HG03442 (cell line): Measurements from ENCODE around the gene DNASE1L2.

ENCODE experiments used
- ATAC-seq: cut with Tn5 transposase; IDR thresholded peaks from one replicate; pipeline ENCODE4 v1.9.1; 2021; ENCODE audit warnings: mild to moderate bottlenecking, moderate library complexity; ENCODE audit not compliant: unreplicated experiment

Gene DNASE1L2

GRCh38 chr16:2223221-2223941 lies 12.9 kb upstream of the DNASE1L2 start, which contains the start of gene E4F1:
E4F1 (plus strand) TSS chr16:2223591; CDS start chr16:2223614, 23 bp downstream.
- ATAC-seq: peak; percentile 92

GRCh38 chr16:2223942-2224486 lies 12.2 kb upstream of the DNASE1L2 start:
- peak; percentile 10 for ATAC-seq

GRCh38 chr16:2226245-2226793 lies 9.9 kb upstream of the DNASE1L2 start:
- ATAC-seq: no peak

- ATAC-seq: no peak
Observed at GRCh38 chr16:2226918-2227317, 9.3 kb upstream of the DNASE1L2 start.

- ATAC-seq: no peak
Observed at GRCh38 chr16:2228161-2228824, 8.0 kb upstream of the DNASE1L2 start.

GRCh38 chr16:2229091-2229490 lies 7.2 kb upstream of the DNASE1L2 start:
- ATAC-seq: no peak

- no peak for ATAC-seq
Observed at GRCh38 chr16:2229632-2230250, 6.5 kb upstream of the DNASE1L2 start.

- no peak for ATAC-seq
Observed at GRCh38 chr16:2230376-2230775, 5.9 kb upstream of the DNASE1L2 start.

- no peak for ATAC-seq
Observed at GRCh38 chr16:2231016-2231931, 5.0 kb upstream of the DNASE1L2 start.

- no peak for ATAC-seq
Observed at GRCh38 chr16:2232094-2232990, 3.9 kb upstream of the DNASE1L2 start.

GRCh38 chr16:2233046-2233775 lies 3.0 kb upstream of the DNASE1L2 start:
- no peak for ATAC-seq

GRCh38 chr16:2233872-2234812 lies 2.1 kb upstream of the DNASE1L2 start:
- no peak for ATAC-seq

GRCh38 chr16:2234813-2235170 lies 1.5 kb upstream of the DNASE1L2 start:
- ATAC-seq: no peak

GRCh38 chr16:2235234-2235651 lies 1.0 kb upstream of the DNASE1L2 start:
- no peak for ATAC-seq

GRCh38 chr16:2235695-2236336 lies 428 bp upstream of the DNASE1L2 start:
- no peak for ATAC-seq

GRCh38 chr16:2237102-2237482 lies 848 bp downstream of the DNASE1L2 start:
- no peak for ATAC-seq

GRCh38 chr16:2237493-2238149 lies 1.4 kb downstream of the DNASE1L2 start:
- ATAC-seq: no peak
